Measurements from ENCODE around the gene PTPRJ.

The PTPRJ gene

DNA sequence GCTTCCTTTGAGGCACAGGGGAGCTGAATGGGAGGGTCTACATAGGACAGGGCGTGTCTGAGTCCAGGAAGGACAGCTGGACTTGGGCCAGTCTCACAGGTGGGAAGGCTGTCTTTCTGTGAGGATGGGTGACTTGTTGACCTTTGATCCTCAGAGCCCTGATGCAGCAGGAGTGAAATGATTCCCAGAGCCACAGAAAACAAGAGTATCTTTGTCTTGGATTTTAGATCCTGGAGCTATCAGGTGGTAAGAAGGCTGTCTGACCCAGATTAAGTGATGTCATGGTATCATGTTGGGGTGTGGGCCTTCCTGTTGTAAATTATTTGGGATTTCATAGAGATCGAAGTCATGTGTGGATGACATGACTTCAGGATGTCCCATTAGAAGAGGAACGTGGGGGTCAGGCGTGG is 15.0 kb downstream of the PTPRJ start:
- no peak for DNase-seq (ENCODE audit: low read depth)

DNA sequence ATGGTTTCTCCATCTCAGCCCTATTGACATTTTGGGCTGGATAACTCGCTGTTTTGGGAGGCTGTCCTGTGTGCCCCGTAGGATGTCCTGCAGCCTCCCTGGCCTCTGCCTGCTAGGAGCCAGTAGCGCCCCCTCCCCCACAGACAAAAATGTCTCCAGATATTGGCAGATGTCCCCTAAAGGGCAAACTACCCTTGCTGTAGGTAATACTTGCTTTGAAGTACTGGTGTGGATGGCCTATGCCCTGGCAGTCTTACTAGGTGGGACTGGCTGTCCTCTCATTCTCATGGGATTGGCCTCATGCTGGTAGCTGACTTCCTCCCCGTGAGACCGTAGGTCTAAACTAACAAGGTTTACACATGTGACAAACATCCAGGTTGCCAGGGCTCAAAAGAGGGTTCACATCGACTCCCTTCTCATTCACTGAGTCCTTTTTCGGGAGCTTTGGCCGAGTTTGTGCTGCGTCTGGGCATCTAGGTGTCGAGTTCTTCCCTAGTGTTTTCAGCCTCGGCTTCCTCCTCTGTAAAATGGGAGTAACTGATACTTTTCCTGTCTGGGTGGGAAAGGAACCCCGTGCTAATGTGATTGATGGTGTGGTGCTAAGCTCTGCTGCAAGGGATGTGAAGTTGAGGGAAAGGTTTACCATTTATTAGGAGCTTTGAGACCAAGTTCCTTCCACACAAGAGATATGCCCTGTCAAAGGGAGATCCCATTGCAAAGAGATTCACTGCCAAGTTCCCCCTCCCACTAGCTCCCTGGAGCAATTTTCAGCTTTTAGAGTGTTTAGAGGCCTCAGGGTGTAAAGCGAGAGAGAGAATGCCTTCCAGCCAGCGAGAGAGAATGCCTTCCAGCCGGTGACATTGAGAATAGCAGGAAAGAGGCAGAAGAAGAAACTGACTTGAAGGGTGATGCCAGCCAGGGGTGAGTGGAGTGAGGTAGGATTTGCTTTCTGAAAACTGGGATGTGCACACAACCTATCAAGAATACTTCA is 17.0 kb downstream of the PTPRJ start:
- no peak for DNase-seq (ENCODE audit: low read depth)

DNA sequence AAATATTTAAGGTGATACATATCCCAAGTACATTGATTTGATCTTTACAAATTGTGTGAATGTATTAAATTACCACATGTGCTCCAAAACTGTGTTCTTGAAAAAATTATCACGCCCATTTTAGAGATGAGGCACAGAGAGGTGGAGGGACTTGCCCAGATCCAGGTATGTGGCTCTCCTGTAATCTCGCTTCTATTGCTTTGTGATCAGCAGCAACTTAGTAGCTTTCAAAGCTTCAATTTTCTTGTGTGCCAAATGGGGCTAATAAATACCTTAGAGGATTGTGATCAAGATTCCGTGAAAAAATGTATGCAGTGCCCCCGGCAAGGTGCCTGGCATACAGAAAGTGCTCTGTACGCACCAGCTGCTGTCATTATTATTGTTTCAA is 18.0 kb downstream of the PTPRJ start:
- DNase-seq (ENCODE audit: low read depth) = no peak

DNA sequence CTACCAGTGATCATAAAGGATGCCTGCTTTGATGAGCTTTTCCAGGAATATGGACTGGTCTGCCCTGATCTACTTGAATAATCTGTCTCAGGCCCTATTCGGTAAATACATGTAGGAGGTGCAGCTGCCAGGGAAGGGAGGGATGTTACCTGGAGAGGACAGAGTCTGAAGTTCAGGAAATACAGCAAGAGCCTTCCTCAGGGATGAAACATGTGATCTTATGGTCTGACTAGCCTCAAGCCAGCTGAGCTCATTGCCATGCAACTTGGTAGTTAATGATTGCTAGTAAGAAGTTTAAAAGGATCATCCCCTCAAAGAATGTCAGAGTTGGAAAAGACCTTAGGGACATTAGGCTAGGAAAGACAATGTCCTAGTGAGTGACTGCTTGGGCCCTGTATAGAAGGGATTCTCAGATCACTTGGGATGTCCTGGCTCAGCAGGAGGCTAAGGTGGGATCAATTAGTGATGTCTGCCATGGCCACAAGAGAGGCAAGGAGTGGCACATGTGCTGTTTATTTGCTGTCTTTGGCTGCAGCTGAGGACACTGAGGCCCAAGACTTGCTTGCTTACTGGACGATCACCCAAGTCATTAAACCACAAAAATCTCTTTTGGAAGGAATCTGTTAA is 18.5 kb downstream of the PTPRJ start:
- DNase-seq (ENCODE audit: low read depth) = no peak

GRCh38 chr11:48000432-48000831 is 20.1 kb downstream of the PTPRJ start:
- no peak for DNase-seq (ENCODE audit: low read depth)

DNA sequence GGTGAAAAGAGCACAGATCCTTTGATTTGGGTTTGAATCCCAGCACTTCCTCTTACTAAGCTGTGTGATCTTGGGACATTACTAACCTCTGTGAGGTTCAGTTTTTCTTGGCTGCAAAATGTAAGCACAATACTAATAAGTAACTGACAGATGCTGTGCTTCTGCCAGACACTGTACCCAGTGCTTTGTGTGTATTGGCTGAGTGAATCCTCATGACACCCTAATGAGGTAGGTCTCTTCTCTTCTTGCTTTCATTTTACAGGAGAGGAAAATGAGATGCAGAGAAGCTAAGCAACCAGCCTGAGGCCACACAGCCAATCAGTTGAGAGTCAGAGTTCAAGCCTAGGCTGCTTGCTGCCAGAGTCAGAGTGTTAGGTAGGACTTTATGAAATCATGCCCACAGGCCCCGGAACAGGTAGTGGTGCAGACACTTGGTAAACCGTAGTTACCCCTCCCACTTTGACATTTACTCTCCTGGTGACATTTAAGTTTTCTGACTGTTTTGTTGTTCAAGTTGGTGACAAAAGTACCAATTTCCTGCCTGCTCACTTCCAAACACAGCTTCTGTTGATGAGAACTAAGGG is 21.2 kb downstream of the PTPRJ start:
- no peak for DNase-seq (ENCODE audit: low read depth)

DNA sequence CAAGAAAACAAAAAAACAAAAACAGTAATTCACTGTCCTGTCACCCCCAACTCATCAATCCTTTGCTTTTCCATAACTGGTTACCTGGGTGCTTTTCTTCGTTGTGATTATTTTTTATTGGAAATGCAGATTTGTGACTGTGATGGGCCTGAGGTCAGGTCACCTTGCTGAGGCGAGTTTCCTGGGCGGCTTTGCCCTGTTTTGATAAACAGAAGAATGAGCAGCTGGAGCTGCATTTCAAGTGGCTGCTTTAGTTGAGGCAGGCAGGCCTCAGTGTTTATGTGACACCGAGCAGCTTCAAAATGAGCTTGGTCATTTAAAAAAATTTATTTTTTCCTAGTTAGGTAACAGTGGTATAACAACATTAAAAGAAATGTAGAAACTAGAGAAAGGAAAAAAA is 22.2 kb downstream of the PTPRJ start:
- no peak for DNase-seq (ENCODE audit: low read depth)

DNA sequence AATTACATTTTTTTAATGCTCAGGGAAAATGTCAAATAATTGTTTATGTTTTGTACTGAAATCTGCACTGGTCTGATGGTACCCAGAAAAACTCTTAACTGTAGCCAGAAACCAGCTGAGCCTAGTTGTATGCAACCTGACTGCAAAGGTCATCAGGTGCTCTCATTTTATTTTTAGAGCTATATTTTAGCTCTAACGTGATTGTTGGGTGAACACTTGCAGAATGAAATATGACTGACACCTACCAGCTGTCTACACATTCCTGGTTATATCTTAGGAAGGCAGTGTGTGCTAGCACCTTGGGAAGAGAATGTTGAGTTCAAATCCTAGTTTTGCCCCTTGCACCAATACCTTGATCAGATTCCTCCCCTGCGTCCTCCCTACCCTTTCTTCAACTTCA is 23.6 kb downstream of the PTPRJ start:
- DNase-seq (ENCODE audit: low read depth) = no peak

DNA sequence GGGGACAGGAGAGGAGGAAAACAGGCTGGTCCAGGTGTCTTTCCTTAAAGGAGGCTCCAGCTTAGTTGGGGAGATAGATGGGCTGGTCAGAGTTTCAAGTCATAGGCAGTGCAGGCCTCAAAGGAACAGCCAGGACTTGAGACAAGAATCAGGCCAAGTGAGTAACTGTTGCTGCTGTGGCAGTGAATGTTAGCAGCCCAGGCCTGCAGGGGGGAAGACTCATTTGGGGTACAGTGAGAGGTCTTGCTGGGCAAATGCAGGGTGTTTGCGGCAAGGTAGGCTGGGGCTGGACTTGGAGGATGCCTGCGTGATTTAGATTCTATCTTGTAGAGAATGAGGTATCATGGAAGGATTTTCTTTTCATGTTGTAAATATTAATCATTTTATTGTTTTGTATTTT is 24.1 kb downstream of the PTPRJ start:
- no peak for DNase-seq (ENCODE audit: low read depth)

- no peak for DNase-seq (ENCODE audit: low read depth)
Measured at GRCh38 chr11:48005136-48005535, 24.8 kb downstream of the PTPRJ start.

DNA sequence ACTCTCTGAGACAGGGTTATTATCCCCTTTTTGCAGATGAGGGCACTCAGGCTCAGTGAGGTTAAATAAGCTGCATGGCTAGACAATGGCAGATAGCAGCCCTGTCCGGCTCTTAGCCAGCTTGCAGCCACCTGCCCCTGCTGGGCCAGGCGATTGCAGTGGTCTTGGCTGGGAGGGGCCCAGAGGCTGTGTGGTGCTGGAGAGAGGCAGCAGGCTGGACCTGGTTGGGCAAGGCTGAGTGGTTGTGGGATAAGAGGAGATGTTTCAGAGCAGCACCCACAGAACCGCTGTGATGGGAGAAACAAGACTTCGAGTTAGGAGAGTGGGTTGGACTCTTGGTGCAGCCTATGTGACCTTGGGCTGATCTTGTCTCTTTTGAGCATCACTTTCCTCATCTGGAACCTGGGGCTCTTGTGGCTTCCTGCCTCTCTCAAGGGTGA is 25.5 kb downstream of the PTPRJ start:
- DNase-seq (ENCODE audit: low read depth) = no peak

GRCh38 chr11:48006301-48006992 is 26.1 kb downstream of the PTPRJ start:
- DNase-seq (ENCODE audit: low read depth) = no peak

DNA sequence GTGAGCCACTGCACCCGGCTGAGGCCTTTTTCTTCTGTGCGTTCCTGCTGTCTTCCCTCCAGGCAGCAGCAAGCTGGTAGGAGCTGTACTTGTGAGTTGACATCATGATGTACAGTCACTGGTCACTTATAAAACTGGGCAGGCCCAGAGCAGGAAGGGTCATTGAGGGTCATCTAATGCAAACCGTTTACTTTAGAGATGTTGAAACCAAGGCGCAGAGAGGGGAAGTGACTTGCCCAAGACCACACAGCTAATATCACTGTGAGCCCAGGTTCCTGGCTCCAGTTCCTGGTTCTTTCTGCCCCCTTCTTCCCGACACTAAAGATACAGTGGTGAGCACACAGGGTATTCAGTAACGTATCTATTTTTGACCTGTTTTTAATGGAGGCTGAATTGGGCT is 27.3 kb downstream of the PTPRJ start:
- DNase-seq (ENCODE audit: low read depth) = no peak

DNA sequence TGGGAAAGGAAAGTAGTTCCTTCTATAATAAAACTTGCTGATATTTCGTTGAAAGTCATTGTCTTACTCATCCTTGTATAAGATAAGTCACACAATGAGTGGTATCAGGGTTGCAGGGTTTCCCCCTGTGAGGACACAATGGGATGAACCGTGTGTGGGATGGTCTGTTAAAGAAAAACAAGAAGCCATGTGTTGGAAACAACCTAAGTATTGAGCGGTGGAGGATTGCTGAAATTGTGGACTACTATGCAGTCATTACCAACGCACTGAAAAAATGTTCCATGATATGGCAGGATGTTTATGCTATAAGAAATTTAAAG is 28.6 kb downstream of the PTPRJ start:
- no peak for DNase-seq (ENCODE audit: low read depth)

DNA sequence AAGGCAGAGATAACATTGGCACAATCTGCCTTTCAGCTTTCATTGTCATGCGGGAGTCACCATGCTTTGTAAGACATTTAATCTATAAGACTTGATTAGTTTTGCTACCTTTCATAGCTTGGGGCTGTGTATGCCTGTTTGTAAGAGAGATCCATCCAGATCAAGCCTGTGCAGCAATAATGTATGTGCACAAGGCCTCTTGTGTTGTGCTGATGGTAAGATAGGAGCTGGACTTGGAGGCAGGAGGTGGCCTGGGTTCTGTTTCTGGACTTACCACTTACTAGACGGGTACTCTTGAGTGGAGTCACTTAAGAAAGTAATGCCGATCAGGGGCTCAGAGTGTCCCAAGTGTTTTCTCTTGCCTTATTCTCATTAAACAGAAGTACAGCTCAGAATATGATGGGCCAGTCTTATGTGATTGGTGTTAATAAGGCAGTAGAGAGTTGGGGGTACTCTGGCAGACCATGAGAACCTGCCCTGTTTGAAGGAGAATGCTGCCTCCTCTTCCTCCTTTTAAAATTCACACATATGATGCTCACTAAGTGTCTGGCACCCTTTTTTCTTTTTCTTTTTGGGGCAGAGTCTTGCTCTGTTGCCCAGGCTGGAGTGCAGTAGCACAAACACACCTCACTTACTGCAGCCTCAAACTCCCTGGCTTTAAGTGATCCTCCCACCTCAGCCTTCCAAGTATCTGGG is 30.9 kb downstream of the PTPRJ start:
- DNase-seq (ENCODE audit: low read depth) = no peak

DNA sequence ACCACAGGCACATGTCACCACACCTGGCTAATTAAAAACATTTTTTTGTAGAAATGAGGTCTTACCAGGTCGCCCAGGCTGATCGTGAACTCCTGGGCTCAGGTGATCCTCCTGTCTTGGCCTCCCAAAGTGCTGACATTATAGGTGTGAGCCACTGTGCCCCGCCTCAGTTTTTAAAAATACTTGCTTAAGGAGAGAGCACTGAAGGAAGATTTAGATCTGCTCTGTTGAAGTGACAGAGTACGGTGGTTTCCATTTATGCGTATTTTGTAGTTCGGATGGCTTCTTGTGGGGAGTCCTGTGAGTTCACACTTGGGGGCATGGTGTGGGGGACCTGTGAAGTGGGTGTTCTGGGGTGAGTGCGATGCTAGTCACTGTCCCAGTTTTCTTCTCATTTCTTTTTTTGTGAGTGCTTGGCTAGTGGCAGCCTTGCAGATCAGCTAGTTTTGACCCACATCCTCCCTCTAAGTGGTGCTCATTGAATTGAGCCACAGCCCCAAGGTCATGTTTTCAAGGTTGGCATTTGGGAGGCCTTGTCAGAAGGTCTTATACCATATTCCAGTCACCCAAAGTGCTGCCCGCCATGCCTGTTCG is 31.5 kb downstream of the PTPRJ start:
- no peak for DNase-seq (ENCODE audit: low read depth)

- DNase-seq (ENCODE audit: low read depth) = no peak
Measured at GRCh38 chr11:48013269-48013901, 33.0 kb downstream of the PTPRJ start.

DNA sequence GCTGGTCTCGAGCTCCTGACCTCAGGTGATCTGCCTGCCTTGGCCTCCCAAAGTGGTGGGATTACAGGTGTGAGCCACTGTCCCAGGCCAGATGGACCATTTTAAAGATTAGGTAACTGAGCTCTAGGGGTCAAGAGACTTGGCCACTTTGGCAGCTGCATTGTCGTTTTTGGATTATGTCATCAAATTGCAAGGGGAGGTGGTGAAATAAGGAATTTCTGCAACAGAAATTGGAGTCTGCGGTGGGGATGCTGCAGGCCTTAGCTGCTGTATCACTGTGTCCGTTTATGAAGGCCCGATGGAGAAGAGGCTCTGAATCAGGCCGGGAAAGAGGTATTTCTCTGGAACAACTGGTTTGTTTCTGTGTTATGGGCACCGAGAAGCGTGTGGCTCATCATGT is 34.6 kb downstream of the PTPRJ start:
- no peak for DNase-seq (ENCODE audit: low read depth)

- DNase-seq (ENCODE audit: low read depth) = no peak
Measured at GRCh38 chr11:48017105-48017830, 36.9 kb downstream of the PTPRJ start.

DNA sequence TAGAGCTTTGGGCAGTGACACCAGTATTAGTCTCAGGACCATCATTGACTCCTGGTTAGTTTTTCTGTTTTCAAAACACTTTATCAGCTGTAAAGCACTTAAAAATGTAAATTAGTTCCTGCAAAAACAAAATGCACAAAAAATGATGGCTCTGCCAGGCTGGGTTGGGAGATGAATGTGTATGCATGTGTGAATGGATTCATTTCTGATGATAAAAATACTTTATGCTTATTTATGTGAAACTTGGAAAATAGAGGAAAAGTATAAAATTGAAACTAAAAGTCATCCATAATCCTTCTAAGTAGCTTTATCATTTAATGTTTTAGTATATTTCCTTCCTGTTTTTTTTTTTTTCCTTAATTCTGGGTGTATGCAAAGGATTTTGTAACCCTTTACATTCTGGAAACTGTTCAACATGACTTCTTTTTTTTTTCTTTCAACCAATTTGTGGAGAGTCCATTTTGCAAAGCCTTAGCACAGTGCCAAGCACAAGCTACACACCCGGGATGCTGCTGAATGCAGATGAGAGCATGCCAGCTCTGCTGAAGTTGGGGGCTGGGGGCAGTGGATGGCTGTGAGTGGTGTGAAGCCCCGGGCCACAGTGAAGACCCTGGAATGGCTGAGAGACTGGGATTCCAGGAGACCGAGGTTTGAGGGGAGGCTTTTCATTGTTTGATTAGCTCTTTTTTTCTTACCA is 37.6 kb downstream of the PTPRJ start:
- DNase-seq (ENCODE audit: low read depth) = no peak
